LHCN-M2 (cell line): Measurements from ENCODE around the gene ZNF841. TPM values are rescaled to one million over a fixed set of nuclear protein-coding genes. Genes with fewer than 3 reads are reported as not detected.

ENCODE experiments used
- DNase-seq: peaks from one replicate; pipeline ENCODE4 v3.0.0-alpha.2; 2012; ENCODE audit warnings: low read depth
- polyA plus RNA-seq: library from polyadenylated mRNA; unstranded; fragments of >200 nt; gene quantifications from one replicate; pipeline ENCODE4 v1.2.1, GENCODE V29; 2012; ENCODE audit warnings: missing spikeins
- total RNA-seq: library from RNA; depleted of rRNA; stranded (reverse); fragments of >200 nt; gene quantifications from 2 replicates; pipeline ENCODE4 v1.2.3, GENCODE V29; 2014; rRNA removed

Gene ZNF841
- total RNA-seq = 12.5 and 25.0 TPM in 2 replicates
- 5.3 TPM for polyA plus RNA-seq

GRCh38 chr19:52095172-52096014 is at the start of gene ZNF841:
TSS of gene ZNF841 (minus strand) at chr19:52095765. CDS start at chr19:52084801, 10,964 bp downstream.
- peak; percentile 93 for DNase-seq

DNA sequence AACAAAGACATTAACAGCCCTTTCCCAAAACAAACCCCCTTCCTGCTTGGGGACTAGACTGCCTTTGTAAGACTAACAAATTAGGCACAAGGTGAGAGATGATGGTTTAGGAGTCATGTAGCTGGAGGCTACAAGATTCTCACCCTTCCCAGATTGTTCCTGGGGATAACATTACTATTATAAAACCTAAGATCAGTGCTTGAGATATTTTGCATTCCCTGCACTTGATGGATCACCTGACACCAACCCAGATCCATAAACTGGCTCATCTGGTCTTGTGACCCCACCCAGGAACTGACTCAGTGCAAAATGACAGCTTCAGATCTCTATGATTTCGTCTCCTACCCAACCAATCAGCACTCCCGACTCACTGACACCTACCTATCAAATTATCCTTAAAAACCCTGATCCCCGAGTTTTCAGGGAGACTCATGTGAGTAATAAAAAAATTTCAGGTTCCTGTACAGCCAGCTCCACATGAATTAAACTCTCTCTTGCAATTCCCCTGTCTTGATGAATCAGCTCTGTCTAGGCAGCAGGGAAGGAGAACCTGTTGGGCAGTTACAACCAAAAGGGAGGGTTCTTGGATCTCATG is 46.5 kb upstream of the ZNF841 start:
- DNase-seq = no peak

DNA sequence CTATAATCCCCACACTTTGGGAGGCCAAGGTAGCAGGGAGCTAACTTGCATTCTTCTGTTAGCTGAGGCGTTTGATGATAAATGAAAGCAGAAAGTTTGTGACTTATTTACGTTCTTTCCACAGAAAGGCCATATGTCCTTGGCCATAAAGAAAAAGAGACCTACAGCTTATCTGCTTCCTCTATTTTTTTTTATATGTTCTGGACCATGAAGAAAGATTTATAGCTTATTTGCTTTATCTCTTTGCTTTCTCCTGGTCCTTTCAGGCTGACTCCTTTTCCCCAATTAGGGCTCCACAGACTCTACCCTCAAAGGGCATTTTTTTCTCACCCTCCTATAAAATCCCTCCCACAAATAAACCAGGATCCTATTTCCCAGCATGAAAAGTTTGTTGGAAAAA is 45.6 kb upstream of the ZNF841 start:
- DNase-seq = no peak

DNA sequence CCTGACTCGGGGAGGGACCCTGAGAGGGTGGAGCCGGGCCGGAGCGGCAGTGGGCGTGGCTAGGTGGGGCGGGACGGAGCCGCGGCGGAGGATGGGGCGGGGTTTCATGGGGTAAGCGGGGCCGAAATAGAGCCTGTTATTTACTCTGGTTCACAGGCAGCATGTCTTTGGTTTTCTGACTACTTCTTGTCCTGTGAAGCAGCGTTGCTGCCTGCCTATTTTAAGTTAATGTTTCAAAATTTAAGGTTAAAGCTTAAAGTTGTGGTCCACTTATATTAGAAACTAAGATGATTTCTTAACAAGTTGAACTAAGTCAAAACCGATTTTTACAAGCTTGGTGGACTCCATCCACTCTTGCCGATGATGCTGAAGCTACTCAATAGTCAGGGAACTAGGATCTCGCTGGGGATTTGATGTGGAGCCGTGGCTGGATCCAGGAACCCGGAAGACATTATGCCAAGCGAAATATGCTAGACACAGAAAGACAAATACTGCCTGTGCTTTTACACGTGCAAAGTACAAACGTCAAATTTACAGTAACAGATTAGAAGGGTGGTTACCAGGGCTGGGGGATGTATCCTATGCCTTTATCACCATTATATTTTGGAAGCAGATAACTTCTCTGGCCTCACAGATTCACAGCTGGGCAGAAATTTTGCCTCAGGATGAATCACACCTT is 44.6 kb upstream of the ZNF841 start:
- peak; percentile 14 for DNase-seq

DNA sequence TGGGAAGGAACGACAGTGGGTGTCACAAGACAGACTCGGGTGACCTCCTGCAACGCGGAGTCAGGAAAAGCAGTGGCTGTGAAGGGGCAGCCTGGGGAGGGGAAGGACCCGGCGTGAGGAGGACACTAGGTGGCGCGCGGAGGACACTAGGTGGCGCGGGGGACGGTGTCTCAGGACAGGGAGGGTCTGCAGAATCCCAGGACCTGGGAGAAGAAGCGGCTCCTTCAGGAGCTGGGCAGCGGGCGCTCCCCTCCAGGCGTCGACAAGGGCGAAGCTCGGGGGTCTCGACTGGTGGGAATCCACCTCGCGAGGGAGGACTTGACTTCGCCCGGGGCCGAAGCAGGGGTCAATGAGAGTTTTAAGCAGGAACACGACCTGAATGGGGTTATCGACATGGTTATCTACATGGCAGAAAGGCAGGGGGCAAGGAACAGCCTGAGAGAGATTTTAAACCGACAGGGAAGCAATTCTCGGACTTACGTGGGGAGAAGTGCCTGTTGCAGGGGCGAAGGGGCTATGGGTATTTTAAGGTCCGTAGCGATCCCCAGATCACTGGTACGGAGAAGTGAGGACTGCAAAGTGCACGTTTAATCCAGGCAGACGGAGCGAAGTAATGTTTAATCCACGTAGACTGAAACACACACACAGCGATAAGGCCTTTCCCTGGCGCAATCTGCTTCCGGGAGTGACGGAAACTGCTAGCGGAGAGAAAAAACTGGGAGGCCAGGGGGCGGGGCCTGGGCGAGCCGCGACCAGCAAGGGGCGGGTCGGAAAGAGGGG is 43.9 kb upstream of the ZNF841 start, which contains the start of gene ZNF616:
TSS of gene ZNF616 (minus strand) at position 687 of the 780 bp plus-strand sequence. CDS start 9,426 bp downstream, outside the sequence.
- peak; percentile 92 for DNase-seq

GRCh38 chr19:52138983-52139251 is 43.4 kb upstream of the ZNF841 start:
- no peak for DNase-seq

DNA sequence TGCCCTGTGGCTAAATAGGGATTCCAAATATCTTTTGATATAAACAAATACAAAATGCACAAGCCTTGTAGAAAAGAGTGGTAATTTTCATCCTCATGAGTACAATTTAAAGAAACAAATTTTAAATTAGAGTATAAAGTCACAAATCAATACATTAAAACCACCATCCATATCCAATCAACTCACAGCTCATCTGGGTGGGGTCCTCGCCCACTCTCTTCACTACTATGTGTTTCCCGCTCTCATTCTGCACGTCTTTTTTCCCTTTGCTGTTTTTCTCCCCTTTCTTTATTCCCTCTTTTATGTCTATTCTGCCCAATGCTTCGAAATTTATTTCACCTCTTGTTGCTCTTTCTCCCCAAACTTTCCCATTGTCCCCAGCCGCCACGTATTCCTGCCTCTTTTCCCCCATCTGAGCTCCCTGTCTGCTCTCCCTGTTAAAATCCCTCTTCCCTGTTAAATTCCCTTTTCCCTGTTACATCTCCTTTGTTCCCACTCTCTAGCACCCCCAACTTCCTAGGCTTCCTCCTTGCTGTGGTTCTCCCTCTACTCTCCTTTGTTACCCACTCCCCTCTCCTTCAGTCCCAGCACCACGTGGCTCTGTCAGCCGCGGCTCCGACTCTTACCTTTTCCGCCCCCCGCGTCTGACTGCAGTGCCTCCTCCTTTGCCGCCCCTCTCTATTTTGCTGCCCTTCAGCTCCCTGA is 42.9 kb upstream of the ZNF841 start:
- DNase-seq = peak; percentile 35

DNA sequence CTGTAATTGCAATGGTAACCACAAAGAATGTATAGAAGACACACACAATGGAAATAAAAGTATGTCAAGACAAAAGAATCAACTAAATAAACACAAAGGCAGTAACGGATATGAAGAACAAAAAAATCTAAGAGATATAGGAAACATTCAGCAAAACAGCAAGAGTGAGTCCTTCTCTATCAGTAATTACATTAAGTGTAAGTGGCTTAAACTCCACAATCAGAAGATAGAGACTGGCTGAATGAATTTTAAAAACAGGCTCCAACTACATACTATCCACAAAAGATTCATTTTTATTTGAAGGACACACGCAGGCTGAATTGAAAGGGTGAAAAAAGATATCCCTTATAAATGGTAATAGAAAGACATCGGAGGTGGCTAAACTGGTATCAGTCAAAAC is 24.7 kb upstream of the ZNF841 start:
- no peak for DNase-seq

- no peak for DNase-seq
Observed at GRCh38 chr19:52115526-52116053, 20.0 kb upstream of the ZNF841 start.

GRCh38 chr19:52114691-52115090 is 19.1 kb upstream of the ZNF841 start:
- no peak for DNase-seq

DNA sequence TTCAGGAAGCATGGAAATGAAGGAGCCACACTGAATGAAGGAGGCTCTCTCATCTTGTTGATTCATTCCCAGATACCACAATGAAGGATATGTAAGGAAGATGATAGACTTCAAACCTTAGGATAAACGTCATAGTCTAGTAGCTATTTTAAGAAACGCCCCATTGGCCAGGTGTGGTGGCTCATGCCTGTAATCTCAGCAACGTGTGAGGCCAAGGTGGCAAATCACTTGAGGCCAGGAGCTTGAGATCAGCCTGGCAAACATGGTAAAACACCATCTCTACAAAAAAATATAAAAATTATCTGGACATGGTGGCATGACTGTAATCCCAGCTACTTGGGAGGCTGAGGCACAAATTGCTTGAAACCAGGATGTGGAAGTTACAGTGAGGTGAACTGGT is 17.1 kb upstream of the ZNF841 start:
- DNase-seq = no peak

DNA sequence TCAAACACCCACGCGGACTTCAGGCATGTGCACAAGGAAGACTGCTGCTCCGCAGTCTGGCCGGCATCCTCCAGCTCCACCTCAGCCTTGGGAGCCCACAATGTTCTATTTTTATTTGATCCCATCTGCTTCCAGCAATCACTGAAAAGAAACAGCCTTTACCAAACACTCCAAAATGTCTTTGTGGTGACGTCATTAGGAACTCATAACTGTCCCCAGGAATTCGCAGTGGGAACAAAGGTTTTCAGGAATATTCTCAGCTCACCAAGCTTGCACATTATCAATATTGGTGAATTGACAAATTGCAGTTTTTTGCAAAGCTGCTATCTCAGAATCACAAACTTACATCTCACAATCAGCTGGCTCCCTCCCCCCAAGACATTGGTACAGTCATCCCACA is 15.2 kb upstream of the ZNF841 start:
- peak; percentile 7 for DNase-seq

DNA sequence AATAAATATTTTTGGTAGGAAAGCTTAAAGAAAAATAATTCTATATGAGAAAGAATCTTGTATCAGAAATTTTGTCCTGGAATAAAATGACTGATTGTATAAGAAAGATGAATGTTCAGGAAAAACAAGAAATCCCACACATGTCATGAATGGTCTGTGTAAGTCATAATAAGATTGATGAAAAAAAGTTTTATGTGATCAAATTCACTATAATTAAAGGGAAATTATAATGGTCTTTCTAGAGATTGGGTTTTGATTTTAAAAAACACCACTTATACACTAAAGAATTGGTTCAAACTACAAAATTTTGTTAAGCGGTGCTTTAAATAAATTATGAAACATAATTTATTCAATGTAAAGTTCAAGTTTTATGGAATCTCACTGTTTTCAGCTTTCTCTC is 7.2 kb upstream of the ZNF841 start:
- DNase-seq = no peak

GRCh38 chr19:52101866-52102562 is 6.4 kb upstream of the ZNF841 start:
- DNase-seq = no peak

DNA sequence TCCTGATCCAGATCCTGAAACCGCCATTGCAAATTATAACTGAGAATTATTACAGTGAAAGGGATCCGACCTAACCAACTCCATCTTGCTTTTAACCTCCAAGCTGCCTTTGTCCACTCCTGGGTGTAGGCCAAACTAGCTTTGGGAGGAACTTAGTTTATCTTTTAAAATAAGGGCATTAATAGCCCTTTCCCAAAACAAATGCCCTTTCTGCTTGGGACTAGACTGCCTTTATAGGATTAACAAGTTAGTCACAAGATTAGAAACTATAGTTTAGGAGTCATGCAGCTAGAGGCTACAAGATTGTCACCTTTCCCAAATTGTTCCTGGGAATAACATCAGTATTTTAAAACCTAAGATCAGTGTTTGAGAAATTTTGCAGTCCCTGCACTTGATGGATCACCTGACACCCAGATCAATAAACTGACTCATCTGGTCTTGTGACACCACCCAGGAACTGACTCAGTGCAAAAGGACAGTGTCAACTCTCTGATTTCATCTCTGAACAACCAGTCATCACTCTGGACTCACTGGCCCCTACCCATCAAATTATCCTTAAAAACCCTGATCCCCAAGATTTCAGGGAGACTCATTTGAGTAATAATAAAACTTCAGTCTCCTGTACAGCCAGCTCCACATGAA is 4.1 kb upstream of the ZNF841 start:
- peak; percentile 27 for DNase-seq

DNA sequence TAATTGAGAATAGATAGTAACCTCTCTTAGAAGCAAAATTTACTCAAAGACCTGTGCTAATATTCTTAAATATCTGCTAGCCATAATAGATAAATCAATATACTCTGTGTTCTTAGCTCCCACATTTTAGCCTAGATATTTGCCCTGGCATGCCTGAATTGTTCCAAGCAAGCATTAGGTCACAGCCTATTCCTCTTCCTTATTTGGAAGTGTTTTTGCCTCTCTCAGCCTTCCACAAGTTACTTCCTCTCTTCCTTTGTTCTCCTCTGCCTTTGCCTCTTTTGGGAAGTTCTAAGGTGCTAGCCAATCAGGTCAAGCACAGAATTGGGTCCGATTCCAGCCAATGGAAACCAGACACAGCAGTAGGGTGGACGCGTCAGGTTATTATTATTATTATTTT is 851 bp upstream of the ZNF841 start:
- DNase-seq = peak; percentile 7

DNA sequence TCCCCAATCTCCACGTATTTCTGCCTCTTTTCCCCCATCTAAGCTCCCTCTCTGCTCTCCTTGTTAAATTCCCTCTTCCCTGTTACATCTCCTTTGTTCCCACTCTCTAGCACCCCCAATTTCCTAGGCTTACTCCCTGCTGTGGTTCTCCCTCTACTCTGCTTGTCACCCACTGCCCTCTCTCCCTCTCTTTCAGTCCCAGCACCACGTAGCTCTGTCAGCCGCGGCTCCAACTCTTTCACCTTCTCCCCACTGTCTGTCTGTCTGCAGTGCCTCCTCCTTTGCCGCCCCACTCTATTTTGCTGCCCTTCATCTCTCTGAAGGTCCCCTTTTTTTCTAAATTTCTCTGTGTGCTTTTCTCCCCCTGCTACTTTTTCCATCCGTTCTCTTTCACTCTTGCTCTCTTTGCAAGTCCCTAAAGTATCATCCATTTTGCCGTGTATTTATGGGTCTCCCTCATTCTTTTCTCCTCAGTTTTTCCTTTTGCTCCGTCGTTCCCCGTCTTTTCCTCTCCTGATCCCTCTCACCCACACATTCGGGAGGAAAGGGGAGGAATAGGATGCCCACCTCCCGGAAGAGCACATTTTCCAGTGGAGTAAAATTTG is 937 bp downstream of the ZNF841 start:
- no peak for DNase-seq

GRCh38 chr19:52086481-52086880 is 9.1 kb downstream of the ZNF841 start:
- DNase-seq = peak; percentile 38

DNA sequence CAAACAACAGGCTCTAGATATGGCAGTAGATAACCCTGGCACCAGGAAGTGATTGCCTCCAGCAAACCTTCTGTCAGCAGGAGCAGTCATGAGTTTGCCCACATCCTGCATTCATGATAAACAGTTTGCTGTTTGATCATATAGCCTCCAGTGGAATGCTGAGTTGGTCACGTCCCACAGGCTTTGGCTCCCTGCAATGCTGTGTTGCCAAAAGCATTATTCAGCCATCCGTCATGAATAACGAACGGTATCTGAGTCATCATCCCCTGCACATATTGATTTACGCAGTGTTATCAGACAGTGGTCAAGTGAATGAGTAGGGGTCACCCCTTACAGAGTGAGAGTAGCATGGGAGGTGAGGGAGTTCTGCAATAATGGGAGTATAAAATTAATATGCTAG is 25.1 kb downstream of the ZNF841 start:
- no peak for DNase-seq
